Upper lobe of left lung (tissue), 4 donors: ENCODE results near the gene SEMA4A.

Source experiments
- POLR2A ChIP-seq, 4 donors: fragments of 450-650 bp; IDR thresholded peaks; one replicate each; pipeline ENCODE4 v1.5.1; 2016 to 2017; ENCODE audit warnings: antibody characterized with exemption in 4 of 4, mild to moderate bottlenecking in 2 of 4
- POLR2AphosphoS5 ChIP-seq, 2 donors: sonication (generic); formaldehyde crosslinking; IDR thresholded peaks; one replicate each; pipeline ENCODE4 v1.5.1; 2017; ENCODE audit warnings: antibody characterized with exemption in 2 of 2
- TF ChIP-seq, protein P1 (sequence below), 6 experiments: fragments of 450-650 bp in 4 of 6; fragments of 200-600 bp in 2 of 6; sonication (generic) in 2 of 6; IDR thresholded peaks; one replicate each; pipeline ENCODE4 v1.5.1; 2016 to 2019; ENCODE audit warnings: antibody characterized with exemption in 6 of 6

DNA sequence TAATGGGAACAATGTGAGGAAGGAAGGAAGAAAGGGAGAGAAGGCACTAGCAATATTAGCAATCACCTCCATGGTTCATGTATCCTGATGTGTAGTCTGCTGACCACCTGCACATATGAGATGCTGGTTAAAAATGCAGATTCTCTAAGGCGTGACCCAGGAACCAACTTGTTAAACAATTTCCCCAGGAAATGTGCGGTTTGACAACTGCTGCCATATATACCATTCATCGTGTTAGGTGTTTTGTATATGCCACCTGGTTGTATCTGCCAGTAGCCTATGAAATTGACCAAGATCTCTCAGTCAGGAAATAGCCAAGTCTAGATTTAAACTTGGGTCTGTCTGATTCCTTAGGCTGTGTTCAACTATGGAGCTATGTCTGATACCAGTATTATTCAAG, 4.1 kb downstream of the SEMA4A start:
- TF ChIP-seq, protein P1, sequence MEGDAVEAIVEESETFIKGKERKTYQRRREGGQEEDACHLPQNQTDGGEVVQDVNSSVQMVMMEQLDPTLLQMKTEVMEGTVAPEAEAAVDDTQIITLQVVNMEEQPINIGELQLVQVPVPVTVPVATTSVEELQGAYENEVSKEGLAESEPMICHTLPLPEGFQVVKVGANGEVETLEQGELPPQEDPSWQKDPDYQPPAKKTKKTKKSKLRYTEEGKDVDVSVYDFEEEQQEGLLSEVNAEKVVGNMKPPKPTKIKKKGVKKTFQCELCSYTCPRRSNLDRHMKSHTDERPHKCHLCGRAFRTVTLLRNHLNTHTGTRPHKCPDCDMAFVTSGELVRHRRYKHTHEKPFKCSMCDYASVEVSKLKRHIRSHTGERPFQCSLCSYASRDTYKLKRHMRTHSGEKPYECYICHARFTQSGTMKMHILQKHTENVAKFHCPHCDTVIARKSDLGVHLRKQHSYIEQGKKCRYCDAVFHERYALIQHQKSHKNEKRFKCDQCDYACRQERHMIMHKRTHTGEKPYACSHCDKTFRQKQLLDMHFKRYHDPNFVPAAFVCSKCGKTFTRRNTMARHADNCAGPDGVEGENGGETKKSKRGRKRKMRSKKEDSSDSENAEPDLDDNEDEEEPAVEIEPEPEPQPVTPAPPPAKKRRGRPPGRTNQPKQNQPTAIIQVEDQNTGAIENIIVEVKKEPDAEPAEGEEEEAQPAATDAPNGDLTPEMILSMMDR (IDR thresholded peaks at IDR 0.05) = no peak
- TF ChIP-seq POLR2AphosphoS5 (IDR thresholded peaks at IDR 0.05) (no peak), POLR2A (IDR thresholded peaks at IDR 0.05) (no peak)
